Measurements from ENCODE around the gene JPT2. TPM values are rescaled to one million over a fixed set of nuclear protein-coding genes. Genes with fewer than 3 reads are reported as not detected.
"Not testable (repeated sequence)": the region's sequence is repeated elsewhere in the genome, so short reads cannot be mapped to it uniquely, and the experiment has no call there.

JPT2 gene
- total RNA-seq, 1 donor from 2014 or later: 132 TPM

GRCh38 chr16:1713331-1713730 lies 35.3 kb downstream of the JPT2 start:
- Mint-ChIP-seq H3K27me3 (no peaks in the 10 kb centered on the region), H3K36me3 (no peaks in the 10 kb centered on the region), H3K4me3 (no peak overlapping the region), H3K4me1 (ENCODE audit: unreplicated experiment) (peaks cover 17% of the 10 kb centered on the region), H3K9me3 (no peaks in the 10 kb centered on the region), H3K27ac (no peak overlapping the region)
- TF ChIP-seq, protein P1, sequence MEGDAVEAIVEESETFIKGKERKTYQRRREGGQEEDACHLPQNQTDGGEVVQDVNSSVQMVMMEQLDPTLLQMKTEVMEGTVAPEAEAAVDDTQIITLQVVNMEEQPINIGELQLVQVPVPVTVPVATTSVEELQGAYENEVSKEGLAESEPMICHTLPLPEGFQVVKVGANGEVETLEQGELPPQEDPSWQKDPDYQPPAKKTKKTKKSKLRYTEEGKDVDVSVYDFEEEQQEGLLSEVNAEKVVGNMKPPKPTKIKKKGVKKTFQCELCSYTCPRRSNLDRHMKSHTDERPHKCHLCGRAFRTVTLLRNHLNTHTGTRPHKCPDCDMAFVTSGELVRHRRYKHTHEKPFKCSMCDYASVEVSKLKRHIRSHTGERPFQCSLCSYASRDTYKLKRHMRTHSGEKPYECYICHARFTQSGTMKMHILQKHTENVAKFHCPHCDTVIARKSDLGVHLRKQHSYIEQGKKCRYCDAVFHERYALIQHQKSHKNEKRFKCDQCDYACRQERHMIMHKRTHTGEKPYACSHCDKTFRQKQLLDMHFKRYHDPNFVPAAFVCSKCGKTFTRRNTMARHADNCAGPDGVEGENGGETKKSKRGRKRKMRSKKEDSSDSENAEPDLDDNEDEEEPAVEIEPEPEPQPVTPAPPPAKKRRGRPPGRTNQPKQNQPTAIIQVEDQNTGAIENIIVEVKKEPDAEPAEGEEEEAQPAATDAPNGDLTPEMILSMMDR (conservative IDR thresholded peaks at IDR 0.05): no peak
- no peak for DNase-seq (ENCODE audit: extremely low spot score, unreplicated experiment)

- no peak overlapping the region for H3K27ac Mint-ChIP-seq
Observed at GRCh38 chr16:1713933-1714332, 35.9 kb downstream of the JPT2 start.

GRCh38 chr16:1715220-1715619 lies 37.1 kb downstream of the JPT2 start:
- TF ChIP-seq, protein P1 (conservative IDR thresholded peaks at IDR 0.05): no peak
- no peaks in the 10 kb centered on the region for H3K9me3 Mint-ChIP-seq
- no peak overlapping the region for H3K4me3 Mint-ChIP-seq
- H3K36me3 Mint-ChIP-seq: peaks cover under 1% of the 10 kb centered on the region
- DNase-seq (ENCODE audit: extremely low spot score, unreplicated experiment): no peak
- H3K4me1 Mint-ChIP-seq (ENCODE audit: unreplicated experiment): peaks cover 13% of the 10 kb centered on the region
- no peaks in the 10 kb centered on the region for H3K27me3 Mint-ChIP-seq
- H3K27ac Mint-ChIP-seq: no peak overlapping the region

More at GRCh38 chr16:1713933-1714332, 35.9 kb downstream of the JPT2 start:
- TF ChIP-seq, protein P1 (conservative IDR thresholded peaks at IDR 0.05): no peak
- Mint-ChIP-seq H3K9me3 (no peaks in the 10 kb centered on the region), H3K27me3 (no peaks in the 10 kb centered on the region), H3K4me3 (no peak overlapping the region), H3K4me1 (ENCODE audit: unreplicated experiment) (peaks cover 14% of the 10 kb centered on the region), H3K36me3 (no peaks in the 10 kb centered on the region)
- no peak for DNase-seq (ENCODE audit: extremely low spot score, unreplicated experiment)

GRCh38 chr16:1718236-1718635 lies 40.2 kb downstream of the JPT2 start:
- H3K9me3 Mint-ChIP-seq; H3K27ac Mint-ChIP-seq; DNase-seq (ENCODE audit: extremely low spot score, unreplicated experiment); H3K27me3 Mint-ChIP-seq; H3K4me3 Mint-ChIP-seq; H3K36me3 Mint-ChIP-seq: not testable (repeated sequence)
- peaks cover 16% of the 10 kb centered on the region for H3K4me1 Mint-ChIP-seq (ENCODE audit: unreplicated experiment)

- H3K27me3 Mint-ChIP-seq; H3K4me3 Mint-ChIP-seq; H3K27ac Mint-ChIP-seq; H3K9me3 Mint-ChIP-seq; H3K36me3 Mint-ChIP-seq; DNase-seq (ENCODE audit: extremely low spot score, unreplicated experiment): not testable (repeated sequence)
- peaks cover 14% of the 10 kb centered on the region for H3K4me1 Mint-ChIP-seq (ENCODE audit: unreplicated experiment)
Observed at GRCh38 chr16:1719559-1720229, 41.6 kb downstream of the JPT2 start.

GRCh38 chr16:1721372-1721771 lies 43.3 kb downstream of the JPT2 start:
- H3K9me3 Mint-ChIP-seq: no peaks in the 10 kb centered on the region
- H3K27me3 Mint-ChIP-seq: no peaks in the 10 kb centered on the region
- H3K36me3 Mint-ChIP-seq: peaks cover 7% of the 10 kb centered on the region
- DNase-seq (ENCODE audit: extremely low spot score, unreplicated experiment): no peak
- H3K27ac Mint-ChIP-seq: no peak overlapping the region
- H3K4me1 Mint-ChIP-seq (ENCODE audit: unreplicated experiment): peaks cover 14% of the 10 kb centered on the region
- no peak overlapping the region for H3K4me3 Mint-ChIP-seq
- TF ChIP-seq, protein P1 (conservative IDR thresholded peaks at IDR 0.05): no peak
